Activated CD4-positive, alpha-beta T cell treated with anti-CD3 and anti-CD28 coated beads for 48 hours (primary cell): Measurements from ENCODE around the gene TET1.
"Not testable (repeated sequence)": the region's sequence is repeated elsewhere in the genome, so short reads cannot be mapped to it uniquely, and the experiment has no call there.

Experiments used
- DNase-seq: peaks from one replicate; pipeline ENCODE4 v3.0.0-alpha.2; 2020

Gene TET1

DNA sequence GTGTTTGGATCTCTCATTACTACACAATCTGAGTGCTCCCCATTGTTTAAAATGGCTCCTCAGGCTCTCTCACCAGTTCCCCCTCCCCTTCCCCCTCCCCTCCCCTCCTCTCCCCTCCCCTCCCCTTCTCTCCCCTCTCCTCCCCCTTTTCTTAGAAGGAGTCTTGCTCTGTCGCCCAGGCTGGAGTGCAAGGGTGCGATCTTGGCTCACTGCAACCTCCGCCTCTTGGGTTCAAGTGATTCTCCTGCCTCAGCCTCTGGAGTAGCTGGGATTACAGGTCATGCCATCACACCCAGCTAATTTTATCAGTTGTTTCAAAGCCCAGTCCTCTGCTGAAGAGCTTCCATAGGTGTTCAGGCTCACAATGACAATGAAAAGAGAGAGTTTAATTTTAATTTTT, 157.3 kb downstream of the TET1 start:
- DNase-seq: no peak

DNA sequence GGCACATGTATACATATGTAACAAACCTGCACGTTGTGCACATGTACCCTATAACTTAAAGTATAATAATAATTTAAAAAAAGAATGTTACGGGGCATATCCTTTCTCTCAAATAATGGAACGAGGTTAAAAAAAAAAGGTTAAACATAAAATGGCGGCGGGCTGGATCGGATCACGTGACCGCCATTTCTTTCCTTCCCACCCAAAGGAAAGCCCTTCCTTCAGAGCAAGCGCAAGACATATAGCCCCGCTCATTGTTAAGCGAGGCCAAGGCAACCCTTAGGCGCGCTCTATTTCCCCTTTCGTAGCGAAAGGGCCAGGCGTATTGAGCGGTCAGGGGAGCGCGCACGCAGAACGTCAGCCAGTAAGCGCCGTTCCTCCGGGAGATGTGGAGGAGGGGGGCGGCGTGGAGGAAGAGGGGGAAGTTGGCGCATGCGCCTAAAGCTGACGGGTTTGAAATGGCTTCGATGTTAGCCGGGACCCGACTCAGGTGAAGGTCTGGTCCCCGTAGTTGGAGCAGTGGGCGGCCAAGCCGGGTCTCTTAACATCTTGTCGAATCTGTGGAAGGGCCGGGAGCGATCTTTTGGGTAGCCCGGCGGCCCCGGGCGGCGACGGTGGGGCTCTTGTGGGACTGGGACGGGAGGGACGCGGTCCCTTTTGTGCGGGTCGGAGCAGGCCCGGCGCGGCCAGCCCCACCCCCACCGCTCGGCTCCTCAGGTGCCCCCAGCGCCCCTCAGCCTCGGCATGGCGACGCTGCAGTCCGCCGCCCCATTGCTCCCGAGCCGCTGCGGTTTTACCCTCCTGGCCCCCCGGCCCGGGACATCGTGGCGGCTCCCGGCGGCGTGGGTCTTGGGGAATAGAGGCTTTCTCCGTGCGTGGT, 160.9 kb downstream of the TET1 start, which contains the start of gene CCAR1:
Gene CCAR1 (plus strand): TSS at position 447 of the 880 bp plus-strand sequence. CDS start 1,266 bp downstream, outside the sequence.
- peak; percentile 98 for DNase-seq

DNA sequence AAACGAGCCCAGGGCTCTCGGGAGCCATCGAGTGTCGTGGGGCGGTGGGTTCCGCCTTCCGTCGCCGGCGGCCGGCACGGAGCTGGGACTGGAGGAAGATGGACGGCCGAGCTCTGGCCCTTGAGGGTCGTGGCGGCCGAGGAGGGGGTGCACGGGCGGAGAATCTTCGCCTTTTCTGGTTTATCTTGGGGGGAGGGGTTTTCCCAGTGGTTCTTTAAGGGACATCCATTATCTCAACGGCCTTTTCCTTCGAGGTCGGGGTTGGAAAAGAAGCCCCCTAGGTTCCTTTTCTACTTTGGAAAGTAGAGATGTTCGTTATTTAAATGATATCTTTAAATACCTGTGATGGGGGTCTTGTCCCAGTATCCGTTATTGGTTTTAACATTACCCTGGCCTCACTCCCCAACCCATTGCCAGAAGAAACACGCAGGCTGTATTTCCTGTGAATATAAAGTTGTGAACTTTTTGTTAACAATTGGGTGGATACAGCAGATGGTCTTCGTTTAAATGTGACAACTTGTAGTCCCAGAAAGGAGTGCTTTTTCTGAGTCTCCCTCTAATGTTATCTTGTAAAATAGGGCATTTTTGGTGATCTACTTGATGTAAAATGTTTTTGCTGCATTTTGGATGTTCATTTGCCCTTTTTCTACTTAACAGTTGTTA, 161.7 kb downstream of the TET1 start:
- no peak for DNase-seq

DNA sequence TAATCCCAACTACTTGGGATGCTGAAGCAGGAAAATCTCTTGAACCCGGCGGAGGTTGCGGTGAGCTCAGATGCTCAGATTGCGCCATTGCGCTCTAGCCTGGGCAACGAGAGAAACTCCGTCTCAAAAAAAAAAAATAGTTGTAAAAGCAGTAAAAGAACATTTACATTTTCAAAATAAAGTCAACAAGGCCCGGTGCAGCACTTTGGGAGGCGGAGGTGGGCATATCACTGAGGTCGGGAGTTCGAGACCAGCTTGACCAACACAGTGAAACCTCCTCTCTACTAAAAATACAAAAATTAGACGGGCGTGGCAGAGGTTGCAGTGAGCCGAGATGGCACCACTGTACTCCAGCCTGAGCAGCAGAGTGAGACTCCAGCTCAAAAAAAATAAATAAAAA, 164.9 kb downstream of the TET1 start:
- DNase-seq: no peak

DNA sequence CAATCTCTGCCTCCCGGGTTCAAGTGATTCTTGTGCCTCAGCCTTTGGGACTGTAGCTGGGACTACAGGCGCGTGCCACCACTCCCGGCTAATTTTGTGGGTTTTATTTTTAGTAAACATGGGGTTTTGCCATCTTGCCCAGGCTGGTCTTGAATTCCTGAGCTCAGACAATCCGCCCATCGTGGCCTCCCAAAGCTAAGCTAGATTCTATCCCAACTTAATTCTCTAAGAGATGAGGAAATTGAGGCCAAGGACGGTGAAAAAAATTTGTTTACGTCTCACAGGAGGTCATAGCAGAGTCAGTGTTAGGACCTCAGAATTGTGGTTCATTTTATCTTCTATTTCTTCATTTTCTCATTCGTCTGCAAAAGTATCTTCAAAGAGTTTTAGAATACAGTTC, 167.0 kb downstream of the TET1 start:
- no peak for DNase-seq

DNA sequence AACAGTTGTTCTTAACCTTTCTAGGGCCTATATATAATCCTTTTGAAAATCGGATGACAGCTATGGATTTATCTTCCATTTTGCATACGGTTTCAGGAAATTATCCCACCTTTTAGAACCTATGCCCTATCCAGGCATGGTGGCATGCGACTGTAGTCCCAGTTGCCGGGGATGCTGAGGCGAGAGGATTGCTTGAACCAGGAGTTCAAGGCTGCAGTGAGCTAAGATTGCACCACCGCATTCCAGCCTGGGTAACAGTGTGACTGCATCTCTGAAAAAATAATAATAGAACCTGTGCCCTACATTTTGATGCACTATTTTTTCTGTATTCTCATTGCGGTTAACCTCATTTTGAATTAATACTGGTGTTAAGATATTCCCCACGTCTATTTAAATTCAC, 172.5 kb downstream of the TET1 start:
- DNase-seq: no peak

DNA sequence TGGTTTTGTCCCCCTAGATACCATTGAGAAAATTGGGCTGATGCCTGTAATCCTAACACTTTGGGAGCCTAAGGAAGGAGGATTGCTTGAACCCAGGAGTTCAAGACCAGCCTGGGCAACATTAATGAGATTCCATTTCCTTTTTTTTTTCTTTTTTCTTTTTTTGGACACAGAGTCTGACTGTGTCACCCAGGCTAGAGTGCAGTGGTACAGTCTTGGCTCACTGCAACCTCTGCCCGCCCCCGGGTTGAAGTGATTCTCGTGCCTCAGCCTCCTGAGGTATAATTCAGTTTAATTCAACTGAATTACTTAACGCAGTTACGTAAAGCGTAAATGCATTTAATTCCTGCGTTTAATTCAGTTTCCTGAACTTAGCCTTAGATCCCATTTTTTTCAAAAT, 174.2 kb downstream of the TET1 start:
- DNase-seq: no peak

DNA sequence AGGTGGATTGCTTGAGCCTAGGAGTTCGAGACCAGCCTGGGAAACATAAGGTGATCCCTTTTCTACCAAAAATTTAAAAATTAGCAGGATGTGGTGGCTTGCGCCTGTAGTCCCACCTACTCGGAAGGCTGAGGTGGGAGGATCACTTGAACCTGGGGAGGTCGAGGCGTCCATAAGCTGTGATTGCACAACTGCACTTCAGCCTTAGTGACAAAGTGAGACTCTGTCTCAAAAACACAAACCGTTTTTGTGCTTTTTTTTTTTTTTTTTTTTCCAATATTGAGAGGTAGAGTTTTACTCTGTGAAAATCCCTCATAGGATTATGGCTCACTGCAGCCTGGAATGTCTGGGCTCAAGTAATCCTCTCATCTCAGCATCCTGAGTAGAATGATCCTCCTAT, 175.0 kb downstream of the TET1 start:
- DNase-seq: no peak

DNA sequence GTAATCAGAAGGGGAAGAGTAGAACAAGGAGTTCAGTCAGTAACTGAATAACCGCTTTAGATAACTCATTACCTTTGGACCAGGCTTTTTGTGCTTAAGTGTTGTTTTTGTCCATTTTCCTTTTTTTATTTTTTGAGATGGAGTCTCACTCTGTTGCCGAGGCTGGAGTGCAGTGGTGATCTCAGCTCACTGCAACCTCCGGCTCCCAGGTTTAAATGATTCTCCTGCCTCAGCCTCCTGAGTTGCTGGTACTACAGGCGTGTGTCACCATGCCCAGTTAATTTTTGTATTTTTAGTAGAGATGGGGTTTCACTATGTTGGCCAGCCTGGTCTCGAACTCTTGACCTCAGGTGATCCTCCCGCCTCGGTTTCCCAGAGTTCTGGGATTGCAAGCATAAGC, 175.6 kb downstream of the TET1 start:
- DNase-seq: not testable (repeated sequence)

DNA sequence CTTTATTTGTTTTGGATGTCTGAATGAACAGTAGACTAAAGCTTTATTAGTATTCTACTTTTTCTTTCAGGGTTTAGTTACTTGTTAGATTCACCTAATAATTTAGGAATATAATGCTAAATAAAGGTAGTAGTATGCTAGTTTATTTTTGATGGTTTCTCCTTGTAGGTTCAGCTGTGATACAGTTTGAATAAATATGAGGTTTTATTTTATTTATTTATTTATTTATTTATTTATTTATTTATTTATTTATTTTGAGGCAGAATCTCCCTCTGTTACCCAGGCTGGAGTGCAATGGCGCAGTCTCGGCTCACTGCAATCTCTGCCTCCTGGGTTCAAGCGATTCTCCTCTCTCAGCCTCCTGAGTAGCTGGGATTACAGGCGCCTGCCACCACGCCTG, 180.5 kb downstream of the TET1 start:
- not testable (repeated sequence) for DNase-seq

DNA sequence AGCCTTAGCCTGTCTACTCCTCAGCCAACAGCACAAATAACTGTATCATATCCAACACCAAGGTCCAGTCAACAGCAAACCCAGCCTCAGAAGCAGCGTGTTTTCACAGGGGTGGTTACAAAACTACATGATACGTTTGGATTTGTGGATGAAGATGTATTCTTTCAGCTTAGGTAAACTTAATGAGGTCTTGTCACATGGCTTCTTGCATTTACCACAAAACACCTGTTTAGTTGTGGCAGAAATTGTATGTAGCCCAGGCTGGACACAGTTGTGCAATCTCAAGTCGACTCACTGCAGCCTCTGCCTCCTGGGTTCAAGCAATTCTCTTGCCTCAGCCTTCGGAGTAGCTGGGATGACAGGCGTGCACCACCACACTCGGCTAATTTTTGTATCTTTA, 182.3 kb downstream of the TET1 start:
- DNase-seq: no peak
